ENCODE results near the gene SCN3A. TPM values are rescaled to one million over a fixed set of nuclear protein-coding genes. Genes with fewer than 3 reads are reported as not detected.

The SCN3A gene
- total and polyA plus RNA-seq, 2 donors (not counting 1 experiment from before 2014, with no cell fraction given), result 5.4 to 6.1 TPM

- Mint-ChIP-seq H3K4me1 (no peaks in the 10 kb centered on the region), H3K9me3 (ENCODE audit: insufficient read depth) (no peaks in the 10 kb centered on the region), H3K4me3 (no peak overlapping the region), H3K27me3 (peaks cover 4% of the 10 kb centered on the region), H3K27ac (no peak overlapping the region)
- intact Hi-C loops (cut with micrococcal nuclease), result no loop called here
- CTCF ChIA-PET, result no interaction called here
- Histone ChIP-seq H3K36me3 (replicated peaks in 1 of 2; ENCODE audit: control extremely low read depth in 1 of 2, control insufficient read depth in 1 of 2, extremely low read depth in 1 of 2, insufficient read depth in 2 of 2, low read length in 1 of 2) (no peaks in the 10 kb centered on the region), H3K9ac (ENCODE audit: low read length) (no peak overlapping the region), H3K27ac (ENCODE audit: low read length in 2 of 2) (no peak overlapping the region), H3K4me1 (ENCODE audit: control insufficient read depth in 2 of 2, insufficient read depth in 2 of 2, low read length in 2 of 2) (no peaks in the 10 kb centered on the region), H3K79me2 (ENCODE audit: control insufficient read depth, insufficient read depth, low read length) (no peaks in the 10 kb centered on the region), H3K27me3 (replicated peaks in 1 of 4; ENCODE audit: control extremely low read depth in 1 of 4, control insufficient read depth in 3 of 4, insufficient read depth in 4 of 4, low read length in 3 of 4) (no peaks in the 10 kb centered on the region), H4K20me1 (ENCODE audit: control insufficient read depth, insufficient read depth, low read length, poor library complexity, severe bottlenecking) (no peaks in the 10 kb centered on the region), H3K4me2 (replicated peaks; ENCODE audit: low read depth, low read length, poor library complexity, severe bottlenecking) (no peak overlapping the region), H2AFZ (ENCODE audit: insufficient read depth, low read depth, low read length, poor library complexity, severe bottlenecking) (no peak overlapping the region), H3K4me3 (ENCODE audit: control extremely low read depth in 1 of 5, extremely low read depth in 1 of 5, insufficient read depth in 1 of 5, low read depth in 2 of 5, low read length in 4 of 5) (no peak overlapping the region), H3K9me3 (ENCODE audit: control extremely low read depth in 1 of 3, control insufficient read depth in 2 of 3, insufficient read depth in 1 of 3, low read length in 2 of 3) (no peaks in the 10 kb centered on the region)
- DNase-seq, result no peak
- WGBS (ENCODE audit: insufficient coverage), result no CpG with 5 or more reads among the region's 1 CpG
- TF ChIP-seq CTCF (IDR thresholded peaks at IDR 0.05) (no peak), EZH2 (IDR thresholded peaks at IDR 0.05; ENCODE audit: borderline replicate concordance, insufficient read depth, low read depth, low read length, poor library complexity, severe bottlenecking) (no peak)
- no peak for ATAC-seq (ENCODE audit: low read depth)
- POLR2A ChIA-PET, result no interaction called here
Observed at GRCh38 chr2:165227571-165227970, 23.7 kb upstream of the SCN3A start.

DNA sequence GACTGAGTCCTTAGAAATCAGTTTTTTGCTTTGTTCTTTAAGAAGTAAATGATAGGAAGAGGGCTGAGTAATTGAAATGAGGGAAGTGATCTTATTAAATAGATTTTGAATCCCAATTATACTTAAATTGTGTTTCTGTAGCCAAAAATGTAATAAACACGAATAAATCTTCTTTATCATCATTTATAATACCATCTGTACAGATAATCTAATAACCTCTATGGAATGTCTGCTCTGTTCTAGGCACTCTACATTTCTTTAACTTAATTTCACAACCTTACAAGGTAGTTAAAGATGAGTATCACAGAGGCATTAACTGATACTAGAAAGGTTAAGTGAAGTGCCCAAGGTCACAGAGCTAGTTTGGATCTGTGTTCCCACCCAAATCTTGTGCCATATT lies 21.1 kb upstream of the SCN3A start:
- H3K4me3 Mint-ChIP-seq, result no peak overlapping the region
- no peaks in the 10 kb centered on the region for H3K4me1 ChIP-seq (ENCODE audit: control insufficient read depth in 2 of 2, insufficient read depth in 2 of 2, low read length in 2 of 2)
- no peak overlapping the region for H3K4me3 ChIP-seq (ENCODE audit: control extremely low read depth in 1 of 5, extremely low read depth in 1 of 5, insufficient read depth in 1 of 5, low read depth in 2 of 5, low read length in 4 of 5)
- H3K27me3 Mint-ChIP-seq, result no peaks in the 10 kb centered on the region
- no peak overlapping the region for H3K27ac ChIP-seq (ENCODE audit: low read length in 2 of 2)
- ATAC-seq (ENCODE audit: low read depth), result no peak
- H3K9ac ChIP-seq (ENCODE audit: low read length), result no peak overlapping the region
- POLR2A ChIA-PET, result no interaction called here
- no peaks in the 10 kb centered on the region for H3K27me3 ChIP-seq (replicated peaks in 1 of 4; ENCODE audit: control extremely low read depth in 1 of 4, control insufficient read depth in 3 of 4, insufficient read depth in 4 of 4, low read length in 3 of 4)
- CTCF ChIA-PET, result interaction anchor here (1.0 kb wide), 1 partner anchor 21 kb away, joined by 3 read pairs; the partner anchor contains the start of gene SCN3A
- H2AFZ ChIP-seq (ENCODE audit: insufficient read depth, low read depth, low read length, poor library complexity, severe bottlenecking), result no peak overlapping the region
- no peaks in the 10 kb centered on the region for H4K20me1 ChIP-seq (ENCODE audit: control insufficient read depth, insufficient read depth, low read length, poor library complexity, severe bottlenecking)
- no peaks in the 10 kb centered on the region for H3K79me2 ChIP-seq (ENCODE audit: control insufficient read depth, insufficient read depth, low read length)
- no peaks in the 10 kb centered on the region for H3K36me3 ChIP-seq (replicated peaks in 1 of 2; ENCODE audit: control extremely low read depth in 1 of 2, control insufficient read depth in 1 of 2, extremely low read depth in 1 of 2, insufficient read depth in 2 of 2, low read length in 1 of 2)
- intact Hi-C loops (cut with micrococcal nuclease), result no loop called here
- H3K9me3 Mint-ChIP-seq (ENCODE audit: insufficient read depth), result no peaks in the 10 kb centered on the region
- no peak for DNase-seq
- no peak overlapping the region for H3K27ac Mint-ChIP-seq
- no peak overlapping the region for H3K4me2 ChIP-seq (replicated peaks; ENCODE audit: low read depth, low read length, poor library complexity, severe bottlenecking)
- no peak for TF ChIP-seq CTCF (IDR thresholded peaks at IDR 0.05)
- no peak for TF ChIP-seq EZH2 (IDR thresholded peaks at IDR 0.05; ENCODE audit: borderline replicate concordance, insufficient read depth, low read depth, low read length, poor library complexity, severe bottlenecking)
- no CpG with 5 or more reads among the region's 1 CpG for WGBS (ENCODE audit: insufficient coverage)
- no peaks in the 10 kb centered on the region for H3K4me1 Mint-ChIP-seq
- no peaks in the 10 kb centered on the region for H3K9me3 ChIP-seq (ENCODE audit: control extremely low read depth in 1 of 3, control insufficient read depth in 2 of 3, insufficient read depth in 1 of 3, low read length in 2 of 3)
